Measurements from ENCODE around the gene REEP2.

DNA sequence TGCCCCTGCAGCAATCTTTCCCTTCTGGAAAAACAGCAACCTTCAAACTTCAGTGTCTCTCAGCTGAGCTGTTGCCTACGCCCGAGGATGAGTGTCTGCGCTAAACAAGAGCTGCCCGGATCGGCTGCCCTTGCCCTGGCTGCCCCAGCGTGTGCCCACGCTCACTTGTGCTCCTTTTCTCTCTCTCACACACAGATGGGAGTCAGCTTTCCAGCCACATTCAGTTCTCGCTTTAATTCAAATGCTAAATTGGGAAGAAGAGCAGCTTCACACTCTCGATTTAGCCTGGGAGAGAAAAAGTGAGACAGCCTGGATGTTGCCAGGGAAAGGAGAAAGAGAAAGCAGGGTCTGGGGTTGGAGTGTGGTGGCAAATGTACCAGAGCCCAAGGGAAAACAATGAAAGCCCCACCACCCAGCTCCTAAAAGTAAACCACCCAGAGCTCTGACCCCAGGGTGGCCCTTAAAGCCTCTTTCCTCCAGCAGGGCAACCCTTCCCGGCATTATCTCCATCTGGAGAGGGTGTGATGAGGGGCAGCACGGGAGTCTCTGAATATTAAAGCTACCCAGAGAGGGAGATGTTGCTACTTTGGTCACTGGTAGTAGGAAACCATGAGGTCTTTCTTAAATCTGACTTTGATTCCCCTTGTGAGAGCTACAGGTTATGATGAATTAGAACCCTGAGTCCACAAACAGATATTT is 16.5 kb downstream of the REEP2 start:
- no peak for TF ChIP-seq POLR2A (IDR thresholded peaks at IDR 0.05)
- TF ChIP-seq, protein P1, sequence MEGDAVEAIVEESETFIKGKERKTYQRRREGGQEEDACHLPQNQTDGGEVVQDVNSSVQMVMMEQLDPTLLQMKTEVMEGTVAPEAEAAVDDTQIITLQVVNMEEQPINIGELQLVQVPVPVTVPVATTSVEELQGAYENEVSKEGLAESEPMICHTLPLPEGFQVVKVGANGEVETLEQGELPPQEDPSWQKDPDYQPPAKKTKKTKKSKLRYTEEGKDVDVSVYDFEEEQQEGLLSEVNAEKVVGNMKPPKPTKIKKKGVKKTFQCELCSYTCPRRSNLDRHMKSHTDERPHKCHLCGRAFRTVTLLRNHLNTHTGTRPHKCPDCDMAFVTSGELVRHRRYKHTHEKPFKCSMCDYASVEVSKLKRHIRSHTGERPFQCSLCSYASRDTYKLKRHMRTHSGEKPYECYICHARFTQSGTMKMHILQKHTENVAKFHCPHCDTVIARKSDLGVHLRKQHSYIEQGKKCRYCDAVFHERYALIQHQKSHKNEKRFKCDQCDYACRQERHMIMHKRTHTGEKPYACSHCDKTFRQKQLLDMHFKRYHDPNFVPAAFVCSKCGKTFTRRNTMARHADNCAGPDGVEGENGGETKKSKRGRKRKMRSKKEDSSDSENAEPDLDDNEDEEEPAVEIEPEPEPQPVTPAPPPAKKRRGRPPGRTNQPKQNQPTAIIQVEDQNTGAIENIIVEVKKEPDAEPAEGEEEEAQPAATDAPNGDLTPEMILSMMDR (IDR thresholded peaks at IDR 0.05) = no peak

Data from thyroid gland (tissue), 4 donors.